Measurements from ENCODE around the gene RO60.
"Not testable (repeated sequence)": the region's sequence is repeated elsewhere in the genome, so short reads cannot be mapped to it uniquely, and the experiment has no call there.

Gene RO60

GRCh38 chr1:193059282-193060114, at the start of gene RO60, which contains the start of gene UCHL5:
RO60 (plus strand) TSS chr1:193059612; CDS start chr1:193069055, 9,443 bp downstream.
UCHL5 (minus strand) TSS chr1:193059360; CDS start chr1:193059260, 100 bp downstream.
- peak; percentile 80 for DNase-seq (ENCODE audit: low read depth, low spot score)

GRCh38 chr1:193011406-193011805, 48.0 kb upstream of the RO60 start:
- DNase-seq (ENCODE audit: low read depth, low spot score) = no peak

GRCh38 chr1:193013005-193013404, 46.4 kb upstream of the RO60 start:
- no peak for DNase-seq (ENCODE audit: low read depth, low spot score)

- no peak for DNase-seq (ENCODE audit: low read depth, low spot score)
Measured at GRCh38 chr1:193013707-193014106, 45.7 kb upstream of the RO60 start.

- DNase-seq (ENCODE audit: low read depth, low spot score) = no peak
Measured at GRCh38 chr1:193014400-193014799, 45.0 kb upstream of the RO60 start.

- no peak for DNase-seq (ENCODE audit: low read depth, low spot score)
Measured at GRCh38 chr1:193016788-193017187, 42.6 kb upstream of the RO60 start.

GRCh38 chr1:193019442-193020026, 39.9 kb upstream of the RO60 start:
- no peak for DNase-seq (ENCODE audit: low read depth, low spot score)

GRCh38 chr1:193025218-193025617, 34.2 kb upstream of the RO60 start:
- DNase-seq (ENCODE audit: low read depth, low spot score) = no peak

GRCh38 chr1:193030280-193030679, 29.1 kb upstream of the RO60 start:
- no peak for DNase-seq (ENCODE audit: low read depth, low spot score)

GRCh38 chr1:193031431-193031830, 28.0 kb upstream of the RO60 start:
- no peak for DNase-seq (ENCODE audit: low read depth, low spot score)

- DNase-seq (ENCODE audit: low read depth, low spot score) = not testable (repeated sequence)
Measured at GRCh38 chr1:193032643-193033427, 26.6 kb upstream of the RO60 start.

GRCh38 chr1:193033610-193034009, 25.8 kb upstream of the RO60 start:
- no peak for DNase-seq (ENCODE audit: low read depth, low spot score)

- no peak for DNase-seq (ENCODE audit: low read depth, low spot score)
Measured at GRCh38 chr1:193036337-193037047, 22.9 kb upstream of the RO60 start.

- no peak for DNase-seq (ENCODE audit: low read depth, low spot score)
Measured at GRCh38 chr1:193040011-193040410, 19.4 kb upstream of the RO60 start.

- no peak for DNase-seq (ENCODE audit: low read depth, low spot score)
Measured at GRCh38 chr1:193042766-193043691, 16.4 kb upstream of the RO60 start.

GRCh38 chr1:193048913-193049312, 10.5 kb upstream of the RO60 start:
- DNase-seq (ENCODE audit: low read depth, low spot score) = not testable (repeated sequence)

GRCh38 chr1:193054169-193054675, 5.2 kb upstream of the RO60 start:
- no peak for DNase-seq (ENCODE audit: low read depth, low spot score)

- peak; percentile 15 for DNase-seq (ENCODE audit: low read depth, low spot score)
Measured at GRCh38 chr1:193058529-193059281, 707 bp upstream of the RO60 start.

GRCh38 chr1:193060115-193060403, 647 bp downstream of the RO60 start:
- DNase-seq (ENCODE audit: low read depth, low spot score) = no peak

GRCh38 chr1:193060406-193060805, 994 bp downstream of the RO60 start:
- no peak for DNase-seq (ENCODE audit: low read depth, low spot score)
